HG02678 (cell line): ENCODE results near the gene WBP1L.
"Not testable (repeated sequence)": the region's sequence is repeated elsewhere in the genome, so short reads cannot be mapped to it uniquely, and the experiment has no call there.

Source experiments
- ATAC-seq: cut with Tn5 transposase; IDR thresholded peaks from one replicate; pipeline ENCODE4 v1.9.1; 2021; ENCODE audit warnings: mild to moderate bottlenecking, moderate library complexity; ENCODE audit not compliant: unreplicated experiment

WBP1L gene

DNA sequence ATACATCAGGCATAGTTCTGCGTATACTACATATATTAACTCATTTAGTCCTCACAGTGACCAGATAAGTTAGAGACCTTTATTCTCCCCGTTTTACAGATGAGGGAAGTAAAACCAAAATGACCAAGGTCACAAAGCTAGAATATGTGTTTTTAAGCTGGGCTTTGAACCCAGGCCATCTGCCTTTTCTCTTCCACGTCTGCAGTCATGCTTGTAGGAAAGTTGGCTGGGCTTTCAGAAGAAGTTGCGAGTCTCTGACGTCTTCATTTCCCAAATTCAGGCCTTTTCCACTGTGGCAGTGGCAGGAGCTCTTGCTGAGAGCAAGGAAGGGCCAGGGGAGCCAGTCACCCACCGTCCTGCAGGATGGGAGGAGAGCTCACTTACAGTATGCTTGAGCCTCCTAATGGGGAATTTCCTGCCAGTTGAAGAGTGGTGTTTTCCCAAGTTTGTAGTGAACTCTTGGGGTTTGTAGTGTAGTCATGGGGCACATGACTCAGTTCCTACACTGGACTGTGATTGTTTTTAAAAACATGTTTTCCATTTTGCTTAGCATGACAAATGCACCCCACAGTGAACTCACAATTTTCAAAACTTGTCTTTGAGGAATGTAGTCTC is 59.3 kb downstream of the WBP1L start:
- peak; percentile 40 for ATAC-seq

DNA sequence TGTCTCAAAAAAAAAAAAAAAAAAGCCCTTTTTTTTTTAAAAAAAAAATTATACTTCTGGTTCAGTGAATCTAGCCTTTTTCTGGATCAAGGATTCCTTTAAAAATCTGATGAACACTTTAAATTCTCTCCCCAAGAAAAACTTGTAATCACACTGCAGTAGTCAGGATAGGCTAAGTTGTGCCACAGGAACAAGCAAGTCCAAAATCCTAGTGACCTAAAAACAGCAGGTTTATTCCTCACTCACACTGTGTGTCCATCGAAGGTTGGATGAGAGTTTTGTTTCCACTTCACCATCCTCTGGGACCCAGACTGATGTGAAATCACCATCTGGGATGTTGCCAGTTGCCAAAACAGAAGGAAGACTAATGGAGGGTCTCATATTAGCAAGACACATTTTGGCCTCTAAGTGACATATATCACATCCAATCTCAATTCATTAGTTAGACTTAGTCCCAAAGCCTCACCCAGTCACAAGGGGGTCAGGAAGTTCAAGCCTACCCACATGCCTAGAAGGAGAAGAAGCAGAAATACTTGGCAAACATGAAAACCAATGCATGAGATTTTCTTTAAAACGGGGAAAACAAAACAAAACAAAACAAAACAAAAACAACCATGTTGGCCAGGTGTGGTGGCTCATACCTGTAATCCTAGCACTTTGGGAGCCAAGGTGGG is 60.8 kb downstream of the WBP1L start:
- ATAC-seq = no peak

DNA sequence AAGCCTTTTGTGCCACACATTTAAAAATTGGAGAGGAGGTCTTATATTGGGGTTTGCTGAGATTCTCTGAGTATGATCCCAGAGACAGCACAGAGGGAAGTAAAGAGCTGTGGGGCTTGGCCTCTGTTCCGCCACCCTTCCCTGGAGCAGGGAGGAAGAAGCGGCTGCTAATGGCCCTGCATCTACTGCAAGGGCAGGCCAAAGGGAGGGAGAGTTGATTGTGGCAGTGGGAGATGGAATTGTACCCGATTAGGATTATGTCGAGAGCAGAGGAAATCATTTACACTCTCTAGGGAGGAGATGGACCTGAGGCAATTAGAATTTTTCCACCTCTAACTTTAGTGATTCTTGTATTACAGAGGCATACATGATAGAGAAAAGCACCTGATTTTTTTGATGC is 64.6 kb downstream of the WBP1L start:
- ATAC-seq = no peak

DNA sequence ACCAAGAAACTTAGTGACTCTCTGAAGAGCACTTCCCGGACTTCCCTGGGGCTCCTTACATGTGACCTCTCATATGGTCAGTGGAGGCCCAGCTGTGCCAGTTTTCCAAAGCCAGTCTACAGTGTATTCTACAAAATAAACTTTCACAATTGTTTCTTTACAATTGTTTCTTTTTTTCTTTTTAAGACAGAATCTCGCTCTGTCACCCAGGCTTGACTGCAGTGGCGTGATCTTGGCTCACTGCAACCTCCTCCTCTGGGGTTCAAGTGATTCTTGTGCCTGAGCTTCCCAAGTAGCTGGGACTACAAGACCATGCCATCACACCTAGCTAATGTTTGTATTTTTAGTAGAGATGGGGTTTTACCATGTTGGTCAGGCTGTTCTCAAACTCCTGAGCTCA is 67.6 kb downstream of the WBP1L start:
- ATAC-seq = no peak

GRCh38 chr10:102812231-102812876 is 68.6 kb downstream of the WBP1L start:
- ATAC-seq = no peak

- no peak for ATAC-seq
These were observed 69.3 kb downstream of the WBP1L start for GRCh38 chr10:102813017-102813541.

DNA sequence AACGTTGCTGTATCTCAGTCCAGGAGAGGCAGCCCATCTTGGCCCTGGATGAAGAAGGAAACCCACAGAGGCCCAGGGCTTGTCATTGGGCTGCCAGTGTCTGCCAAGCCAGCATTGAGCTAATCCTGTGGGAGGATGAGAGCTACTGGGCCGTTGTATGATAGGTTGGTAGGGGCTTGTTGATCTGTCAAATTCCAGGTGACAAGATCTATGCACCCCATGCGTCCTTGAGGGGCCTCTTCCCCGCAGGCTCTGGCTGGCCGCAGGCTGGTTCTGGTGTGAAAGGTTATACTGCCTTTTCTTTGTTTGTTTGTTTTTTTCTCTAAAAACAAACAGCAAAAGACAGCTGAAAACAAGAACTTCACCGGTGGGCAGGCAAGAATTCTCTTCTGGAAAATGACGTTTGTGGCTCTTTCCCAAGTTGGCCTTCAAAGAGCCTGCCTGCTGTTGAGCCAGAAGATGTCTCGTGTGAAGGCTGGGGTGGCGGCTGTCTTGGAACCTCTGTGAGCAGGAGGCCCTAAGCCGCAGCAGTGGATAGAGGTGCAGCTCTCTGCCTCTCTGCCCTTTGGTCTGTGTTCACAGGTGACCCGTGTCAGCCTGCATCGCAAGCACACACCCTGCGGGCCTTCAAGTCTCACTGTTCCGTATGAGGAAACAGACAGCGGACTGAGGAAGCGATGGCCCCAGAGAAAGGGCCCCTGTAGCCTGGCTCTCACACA is 70.1 kb downstream of the WBP1L start:
- ATAC-seq = peak; percentile 42

DNA sequence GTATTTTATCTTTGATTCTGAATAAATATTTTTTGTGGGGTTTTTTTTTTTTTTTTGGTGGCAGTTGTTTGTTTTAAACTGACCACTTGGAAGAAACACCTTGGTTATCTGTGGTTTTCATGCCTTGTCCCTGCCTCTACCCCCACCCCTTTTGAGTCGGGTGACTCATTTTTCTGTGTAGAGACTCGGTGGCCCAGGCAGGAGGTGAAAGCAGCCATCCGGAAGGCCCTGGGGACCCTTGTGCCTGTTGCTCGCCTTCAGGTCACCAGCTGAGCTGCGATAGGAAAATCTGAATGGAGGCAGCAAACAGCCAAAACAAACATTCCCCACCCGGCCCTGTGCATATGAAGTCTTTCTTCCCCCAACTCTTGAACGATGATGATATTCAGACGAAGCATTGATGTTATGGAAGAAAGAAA is 70.7 kb downstream of the WBP1L start:
- peak; percentile 17 for ATAC-seq

GRCh38 chr10:102814873-102815661 is 71.3 kb downstream of the WBP1L start:
- ATAC-seq = no peak

DNA sequence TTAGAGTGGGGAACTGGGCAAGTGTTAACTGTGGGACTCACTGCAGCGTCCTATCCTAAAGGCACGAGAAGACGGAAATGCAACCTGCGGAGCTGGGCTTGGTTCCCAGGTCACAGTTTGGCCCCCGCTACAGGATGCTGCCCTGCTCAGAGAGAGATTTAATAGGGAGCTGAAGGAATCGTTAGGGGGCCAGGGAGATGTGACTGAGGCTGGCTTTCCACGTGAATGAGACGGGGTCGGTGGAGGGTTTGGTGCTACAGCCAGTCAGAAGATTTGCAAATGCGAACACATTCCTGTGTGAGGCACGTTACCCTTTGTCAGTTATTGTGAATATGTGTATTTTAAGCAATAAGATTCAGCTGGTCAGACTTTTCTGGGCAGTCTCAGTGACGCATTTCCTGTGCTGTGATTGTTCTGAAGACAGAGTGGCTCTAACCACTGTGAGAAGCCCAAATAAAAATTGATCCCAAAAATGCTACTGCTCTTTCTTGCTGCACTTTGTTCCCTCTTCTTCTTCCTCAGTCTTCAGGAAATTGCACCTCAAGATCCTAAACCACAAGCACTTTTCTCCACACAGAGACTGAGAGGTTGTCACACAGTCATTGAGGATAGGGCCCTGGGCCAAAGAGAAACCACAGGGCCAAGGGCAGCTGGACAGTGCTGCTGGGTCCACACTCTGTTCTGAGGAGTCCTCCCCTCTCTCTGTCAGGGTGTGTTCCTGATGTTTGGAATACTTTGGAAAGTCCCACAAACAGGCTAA is 72.2 kb downstream of the WBP1L start:
- ATAC-seq = no peak

DNA sequence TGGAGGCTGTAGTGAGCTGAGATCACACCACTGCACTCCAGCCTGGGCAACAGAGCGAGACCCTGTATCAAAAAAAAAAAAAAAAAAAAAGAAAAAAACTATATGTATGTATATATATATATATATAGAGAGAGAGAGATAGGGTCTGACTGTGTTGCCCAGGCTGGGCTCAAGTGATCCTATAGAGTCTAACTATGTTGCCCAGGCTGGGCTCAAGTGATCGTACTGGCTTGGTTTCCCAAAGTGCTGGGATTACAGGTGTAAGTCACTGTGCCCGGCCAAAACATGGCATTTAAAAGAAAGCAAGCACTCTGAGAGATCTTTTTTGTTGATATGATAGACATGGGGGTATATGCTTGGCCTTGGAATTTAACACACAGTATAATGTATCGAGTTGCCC is 73.4 kb downstream of the WBP1L start:
- no peak for ATAC-seq

DNA sequence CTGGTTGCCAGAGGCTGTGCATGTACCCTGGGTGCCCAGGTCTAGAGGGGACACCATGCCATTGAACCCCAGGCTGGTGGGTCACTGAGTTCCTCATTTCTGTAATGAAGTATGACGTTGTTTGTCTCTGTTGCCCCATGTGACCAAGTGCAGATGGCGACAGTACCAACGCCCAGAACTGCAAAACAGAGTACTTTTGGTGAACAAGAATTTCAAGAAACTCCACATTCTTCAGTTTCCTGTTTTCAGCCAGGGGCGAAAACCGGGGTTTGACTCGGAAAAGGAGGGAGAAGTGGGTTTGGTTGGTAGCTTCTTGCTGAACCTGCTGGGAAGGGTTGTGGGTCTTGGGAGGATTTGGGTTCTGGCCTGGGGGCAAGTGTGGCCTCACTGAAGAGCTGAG is 75.3 kb downstream of the WBP1L start:
- ATAC-seq = no peak

DNA sequence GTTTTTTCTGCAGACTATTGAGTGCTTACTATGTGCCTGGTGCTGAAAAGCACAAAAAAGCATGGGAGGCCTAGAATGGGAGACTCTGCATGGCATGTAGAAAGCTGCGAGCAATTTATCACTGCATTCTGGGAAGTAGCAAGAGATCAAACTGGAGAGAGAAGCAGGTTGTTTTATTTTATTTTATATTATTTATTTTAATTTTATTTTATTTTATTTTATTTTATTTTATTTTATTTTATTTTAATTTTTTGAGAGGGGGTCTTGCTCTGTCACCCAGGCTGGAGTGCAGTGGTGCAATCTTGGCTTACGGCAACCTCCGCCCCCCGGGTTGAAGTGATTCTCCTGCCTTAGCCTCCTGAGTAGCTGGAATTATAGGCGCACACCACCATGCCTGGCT is 76.3 kb downstream of the WBP1L start:
- ATAC-seq = not testable (repeated sequence)

DNA sequence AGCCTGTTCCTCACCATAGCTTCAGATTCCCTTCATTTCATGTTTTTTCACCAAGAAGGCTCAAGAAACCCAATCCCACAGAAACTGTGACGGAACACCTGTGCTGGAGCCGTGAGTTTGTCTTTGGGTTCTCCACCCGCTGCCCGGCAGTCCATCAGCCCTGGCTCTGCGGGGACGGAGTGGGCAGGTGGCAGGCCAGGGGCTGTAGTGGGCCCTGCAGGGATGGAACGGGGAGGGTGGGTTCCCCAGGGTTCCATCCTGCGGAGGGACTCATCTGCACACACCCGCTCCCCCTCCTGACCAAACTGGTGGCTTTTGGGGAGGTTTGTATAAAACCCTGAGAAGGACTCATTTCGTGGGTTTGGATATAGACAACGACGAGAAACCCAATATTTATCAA is 78.5 kb downstream of the WBP1L start:
- ATAC-seq = no peak

- ATAC-seq = no peak
These were observed 80.9 kb downstream of the WBP1L start for GRCh38 chr10:102824664-102825063.

- ATAC-seq = no peak
These were observed 82.5 kb downstream of the WBP1L start for GRCh38 chr10:102826148-102826796.

DNA sequence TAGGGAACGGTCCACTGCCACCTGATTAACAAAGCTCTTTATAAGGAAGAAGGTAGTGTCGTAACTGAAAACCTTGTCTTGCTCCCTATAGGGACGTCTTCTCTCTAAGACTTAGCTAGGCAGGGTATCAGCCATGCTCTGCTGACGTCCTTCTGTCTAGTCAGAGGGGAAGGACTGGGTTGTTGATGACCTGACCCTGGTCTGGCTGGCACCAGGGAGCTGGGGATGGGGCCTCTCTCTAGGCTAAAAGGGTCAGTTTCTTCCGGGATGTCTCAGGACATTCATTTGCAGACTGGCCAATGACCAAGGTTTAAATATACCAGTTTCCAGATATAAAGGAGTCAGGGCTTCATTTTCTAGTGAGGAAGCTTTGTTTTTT is 83.8 kb downstream of the WBP1L start:
- ATAC-seq = no peak

GRCh38 chr10:102831322-102832071 is 87.7 kb downstream of the WBP1L start:
- no peak for ATAC-seq

GRCh38 chr10:102832248-102832647 is 88.5 kb downstream of the WBP1L start:
- ATAC-seq = no peak
